Uterus (tissue), 4 donors: ENCODE measurements around the gene CRYGB. TPM values are rescaled to one million over a fixed set of nuclear protein-coding genes. Genes with fewer than 3 reads are reported as not detected.

Source experiments
- DNase-seq, 2 donors: peaks; one replicate each; pipeline ENCODE4 v3.0.0-alpha.2; 2019 to 2020
- H3K27ac ChIP-seq, 2 donors: fragments of 200-600 bp; sonication (generic); 1 replicate in 1 of 2; 2 replicates in 1 of 2; pipeline ENCODE4 v1.5.1; 2016 to 2018
- H3K27me3 ChIP-seq, 2 donors: fragments of 200-600 bp; sonication (generic); one replicate each; pipeline ENCODE4 v1.5.1; 2018 to 2019; ENCODE audit warnings: control low read depth in 1 of 2
- H3K36me3 ChIP-seq, 2 donors: fragments of 200-600 bp; sonication (generic); one replicate each; pipeline ENCODE4 v1.5.1; 2019; ENCODE audit warnings: control low read depth in 1 of 2
- H3K4me1 ChIP-seq, 2 donors: fragments of 200-600 bp; sonication (generic); one replicate each; pipeline ENCODE4 v1.5.1; 2018 to 2019; ENCODE audit warnings: control low read depth in 1 of 2
- H3K4me3 ChIP-seq, 2 donors: fragments of 200-600 bp; sonication (generic); 1 replicate in 1 of 2; 2 replicates in 1 of 2; pipeline ENCODE4 v1.5.1; 2018 to 2019; ENCODE audit warnings: mild to moderate bottlenecking in 1 of 2
- H3K9me3 ChIP-seq, 2 donors: fragments of 200-600 bp; sonication (generic); one replicate each; pipeline ENCODE4 v1.5.1; 2019; ENCODE audit warnings: control low read depth in 1 of 2
- POLR2A ChIP-seq, 2 donors: fragments of 450-650 bp; IDR thresholded peaks; one replicate each; pipeline ENCODE4 v1.6.1; 2016; ENCODE audit warnings: antibody characterized with exemption in 2 of 2, mild to moderate bottlenecking in 1 of 2, moderate library complexity in 1 of 2
- intact Hi-C: fragments of 100-400 bp; cut with DNase I; formaldehyde crosslinking; loops from one replicate; pipeline ENCODE4 v1.15.1; 2023; ENCODE audit warnings: low total_unique reads
- total RNA-seq, 4 donors: library from RNA; depleted of rRNA in 3 of 4; stranded (reverse); fragments of >200 nt in 3 of 4; gene quantifications; one replicate each; pipeline versions ENCODE4 v1.1.0 to v1.2.4, GENCODE V29; 2014 to 2023
- TF ChIP-seq, protein P1 (sequence below), 4 experiments: fragments of 200-600 bp in 2 of 4; fragments of 450-650 bp in 2 of 4; sonication (generic) in 2 of 4; IDR thresholded peaks; one replicate each; pipeline ENCODE4 v1.5.1; 2016 to 2019; ENCODE audit warnings: antibody characterized with exemption in 4 of 4, mild to moderate bottlenecking in 2 of 4, moderate library complexity in 1 of 4
- donor health status: DM: yes; HTN: yes; CAD: no.

The CRYGB gene
- total RNA-seq, 4 donors from 2014 or later: not detected

DNA sequence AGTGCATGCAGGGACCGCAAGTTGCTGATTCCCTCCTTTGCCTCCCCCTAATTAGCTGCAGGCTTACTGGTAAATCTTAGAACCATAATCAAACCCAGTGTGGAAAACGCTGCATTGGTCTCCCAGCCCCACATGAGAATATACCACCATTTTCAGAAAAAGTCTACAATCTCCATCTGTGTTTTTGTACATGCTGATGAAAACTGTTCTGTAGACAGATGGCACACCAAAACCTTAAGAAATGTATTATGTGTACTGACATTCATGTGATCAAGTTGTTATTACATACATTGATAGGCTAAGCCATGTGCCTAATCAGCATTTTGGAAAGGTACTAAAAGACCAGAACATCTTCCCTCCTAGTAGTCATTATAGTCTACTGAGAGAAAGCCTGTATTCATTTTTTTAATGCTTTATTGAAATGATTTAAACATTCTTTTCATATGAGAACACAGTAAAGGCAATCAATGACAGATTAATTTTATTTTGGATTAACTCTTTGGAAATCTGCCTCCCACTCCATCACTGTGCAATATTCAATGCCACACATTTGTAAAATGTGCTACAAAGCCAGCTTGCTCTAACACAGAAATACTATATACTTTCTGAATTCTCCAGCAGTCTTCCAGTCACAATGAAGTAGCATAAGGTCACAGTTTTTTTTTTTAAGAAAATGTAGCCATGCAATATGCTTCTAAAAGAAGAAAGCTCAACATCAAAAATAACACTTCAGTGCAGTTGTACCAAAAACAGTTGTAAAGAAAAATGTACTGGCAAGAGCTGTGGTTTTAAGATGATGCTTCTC lies 19.2 kb upstream of the CRYGB start:
- Histone ChIP-seq H3K36me3 (no peaks in the 10 kb centered on the region), H3K27ac (no peak overlapping the region), H3K4me1 (no peaks in the 10 kb centered on the region), H3K4me3 (no peak overlapping the region), H3K27me3 (no peaks in the 10 kb centered on the region), H3K9me3 (no peaks in the 10 kb centered on the region)
- intact Hi-C loops: no loop called here
- no peak for DNase-seq
- no peak for TF ChIP-seq POLR2A (IDR thresholded peaks at IDR 0.05)
- TF ChIP-seq, protein P1, sequence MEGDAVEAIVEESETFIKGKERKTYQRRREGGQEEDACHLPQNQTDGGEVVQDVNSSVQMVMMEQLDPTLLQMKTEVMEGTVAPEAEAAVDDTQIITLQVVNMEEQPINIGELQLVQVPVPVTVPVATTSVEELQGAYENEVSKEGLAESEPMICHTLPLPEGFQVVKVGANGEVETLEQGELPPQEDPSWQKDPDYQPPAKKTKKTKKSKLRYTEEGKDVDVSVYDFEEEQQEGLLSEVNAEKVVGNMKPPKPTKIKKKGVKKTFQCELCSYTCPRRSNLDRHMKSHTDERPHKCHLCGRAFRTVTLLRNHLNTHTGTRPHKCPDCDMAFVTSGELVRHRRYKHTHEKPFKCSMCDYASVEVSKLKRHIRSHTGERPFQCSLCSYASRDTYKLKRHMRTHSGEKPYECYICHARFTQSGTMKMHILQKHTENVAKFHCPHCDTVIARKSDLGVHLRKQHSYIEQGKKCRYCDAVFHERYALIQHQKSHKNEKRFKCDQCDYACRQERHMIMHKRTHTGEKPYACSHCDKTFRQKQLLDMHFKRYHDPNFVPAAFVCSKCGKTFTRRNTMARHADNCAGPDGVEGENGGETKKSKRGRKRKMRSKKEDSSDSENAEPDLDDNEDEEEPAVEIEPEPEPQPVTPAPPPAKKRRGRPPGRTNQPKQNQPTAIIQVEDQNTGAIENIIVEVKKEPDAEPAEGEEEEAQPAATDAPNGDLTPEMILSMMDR (IDR thresholded peaks at IDR 0.05): no peak

DNA sequence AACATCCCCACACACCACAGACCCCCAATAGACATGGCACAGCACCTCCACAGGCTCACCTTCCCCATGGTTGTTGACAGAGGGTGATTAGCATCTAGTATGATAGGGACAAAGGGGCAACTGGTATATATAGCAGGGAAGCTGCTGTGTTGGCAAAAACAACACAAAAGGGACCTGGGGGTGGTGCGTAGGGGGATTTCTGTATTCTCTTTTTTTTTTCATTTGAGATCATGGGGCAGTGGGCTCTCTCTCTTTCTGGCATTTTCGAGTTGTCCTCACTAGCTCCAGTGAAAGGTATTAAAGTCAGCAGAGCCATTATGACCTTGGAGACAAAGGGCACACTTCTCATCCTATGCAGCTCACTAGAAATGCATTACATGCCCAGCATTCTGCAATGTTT lies 17.5 kb upstream of the CRYGB start, which contains the start of gene CRYGA:
Gene CRYGA (minus strand): TSS at position 101 of the 400 bp plus-strand sequence. CDS start 33 bp downstream, at position 68.
- intact Hi-C loops: no loop called here
- H3K4me1 ChIP-seq: no peaks in the 10 kb centered on the region
- DNase-seq: no peak
- TF ChIP-seq POLR2A (IDR thresholded peaks at IDR 0.05): no peak
- TF ChIP-seq, protein P1 (IDR thresholded peaks at IDR 0.05): no peak
- H3K27ac ChIP-seq: no peak within 1 kb of the TSS
- H3K9me3 ChIP-seq: no peaks in the 10 kb centered on the region
- H3K4me3 ChIP-seq: no peak within 1 kb of the TSS
- H3K36me3 ChIP-seq: no peaks in the 10 kb centered on the region
- H3K27me3 ChIP-seq: no peaks in the 10 kb centered on the region

DNA sequence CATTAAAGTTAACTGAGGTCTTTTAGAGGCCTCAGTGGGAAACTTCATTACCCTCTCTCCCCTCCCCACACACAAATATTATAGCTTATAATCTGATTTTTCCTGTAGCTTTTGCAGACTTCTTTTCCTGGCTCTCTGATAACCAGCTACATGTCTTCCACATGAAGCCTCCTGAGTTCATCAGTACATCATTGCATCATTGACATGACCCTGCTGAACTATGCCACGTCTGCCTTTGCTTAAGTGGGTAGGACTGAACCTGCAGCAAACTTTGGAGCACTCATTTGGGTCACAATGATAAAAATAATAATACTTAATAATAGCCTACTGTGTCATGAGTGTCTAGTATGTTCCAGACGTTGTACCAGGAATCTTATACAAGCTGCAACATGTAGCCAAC lies 10.5 kb upstream of the CRYGB start:
- intact Hi-C loops: no loop called here
- Histone ChIP-seq H3K36me3 (no peaks in the 10 kb centered on the region), H3K27me3 (no peaks in the 10 kb centered on the region), H3K4me1 (no peaks in the 10 kb centered on the region), H3K4me3 (no peak overlapping the region), H3K9me3 (no peaks in the 10 kb centered on the region), H3K27ac (no peak overlapping the region)
- DNase-seq: no peak
- no peak for TF ChIP-seq POLR2A (IDR thresholded peaks at IDR 0.05)
- TF ChIP-seq, protein P1 (IDR thresholded peaks at IDR 0.05): no peak

DNA sequence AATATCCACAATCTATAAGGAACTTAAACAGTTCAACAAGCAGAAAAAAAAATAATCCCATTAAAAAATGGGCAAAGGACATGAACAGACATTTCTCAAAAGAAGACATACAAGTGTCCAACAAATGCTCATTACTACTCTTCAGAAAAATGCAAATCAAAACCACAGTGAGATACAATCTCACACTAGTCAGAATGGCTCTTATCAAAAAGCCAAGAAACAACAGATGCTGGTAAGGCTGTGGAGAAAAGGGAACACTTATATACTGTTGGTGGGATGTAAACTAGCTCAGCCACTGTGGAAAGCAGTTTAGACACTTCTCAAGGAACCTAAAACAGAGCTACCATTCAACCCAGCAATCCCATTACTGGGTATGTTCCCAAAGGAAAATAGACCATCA lies 7.2 kb upstream of the CRYGB start:
- Histone ChIP-seq H3K27me3 (no peaks in the 10 kb centered on the region), H3K9me3 (no peaks in the 10 kb centered on the region), H3K4me1 (no peaks in the 10 kb centered on the region), H3K27ac (no peak overlapping the region), H3K36me3 (no peaks in the 10 kb centered on the region), H3K4me3 (no peak overlapping the region)
- TF ChIP-seq, protein P1 (IDR thresholded peaks at IDR 0.05): no peak
- no peak for TF ChIP-seq POLR2A (IDR thresholded peaks at IDR 0.05)
- no peak for DNase-seq
- intact Hi-C loops: no loop called here

DNA sequence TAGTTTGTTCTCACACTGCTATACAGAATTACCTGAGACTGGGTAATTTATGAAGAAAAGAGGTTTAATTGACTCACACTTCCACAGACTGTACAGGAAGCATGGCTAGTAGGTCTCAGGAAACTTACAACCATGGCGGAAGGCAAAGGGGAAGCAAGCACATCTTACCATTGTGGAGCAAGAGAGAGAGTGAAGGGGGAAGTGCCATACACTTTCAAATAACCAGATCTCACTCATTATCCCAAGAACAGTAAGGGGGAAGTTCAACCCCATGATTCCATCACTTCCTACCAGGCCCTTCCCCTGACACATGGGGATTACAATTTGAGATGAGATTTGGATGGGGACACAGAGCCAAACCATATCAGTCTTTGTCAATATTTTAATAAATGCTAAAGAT lies 5.0 kb upstream of the CRYGB start:
- DNase-seq: no peak

More for the DNA sequence above, 5.0 kb upstream of the CRYGB start:
- TF ChIP-seq POLR2A (IDR thresholded peaks at IDR 0.05): no peak
- Histone ChIP-seq H3K4me3 (no peak overlapping the region), H3K9me3 (no peaks in the 10 kb centered on the region), H3K36me3 (no peaks in the 10 kb centered on the region), H3K4me1 (no peaks in the 10 kb centered on the region), H3K27me3 (no peaks in the 10 kb centered on the region), H3K27ac (no peak overlapping the region)
- intact Hi-C loops: no loop called here
